ENCODE measurements around the gene CHRNA4. TPM values are rescaled to one million over a fixed set of nuclear protein-coding genes. Genes with fewer than 3 reads are reported as not detected.

Gene CHRNA4
- total and polyA plus RNA-seq, 9 of the 15 experiments (the other 6 are each of a cell fraction or from before 2014, with no cell fraction given): not detected

DNA sequence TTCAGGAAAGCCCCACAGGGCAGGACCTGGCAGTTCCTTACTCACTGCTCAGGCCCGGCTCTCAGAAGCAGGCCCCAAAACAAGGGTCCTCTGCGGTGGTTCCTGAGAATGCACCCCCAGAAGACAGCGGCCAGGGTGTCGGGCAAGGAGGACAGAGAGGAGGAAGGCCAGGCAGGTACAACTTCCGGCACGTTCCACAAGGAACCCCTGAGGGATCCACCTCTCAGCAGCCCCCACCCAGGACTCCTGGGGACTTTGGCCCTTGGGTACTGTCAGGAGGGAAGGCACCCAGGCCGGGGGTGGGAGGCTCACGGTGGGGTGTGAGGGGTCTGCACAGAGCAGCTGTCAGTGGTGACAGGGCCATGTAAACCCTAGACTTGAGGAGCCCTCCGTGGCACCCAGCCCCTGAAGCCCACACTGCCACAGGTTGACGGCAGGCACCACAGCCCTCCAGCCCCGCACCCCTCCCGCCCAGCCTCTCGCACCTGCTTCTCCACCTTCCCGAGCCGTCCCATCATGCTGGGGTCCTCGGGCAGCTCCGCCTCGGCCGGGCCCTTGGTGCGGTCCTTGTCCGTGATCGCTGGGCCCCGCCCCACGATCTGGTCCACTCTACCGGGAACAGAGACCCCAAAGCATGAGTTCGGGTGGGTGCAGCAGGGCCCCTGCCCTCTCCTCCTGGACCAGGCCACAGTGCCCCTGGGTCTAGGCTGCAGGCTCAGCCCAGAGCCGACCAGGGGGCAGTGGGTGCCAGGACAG lies 47.0 kb upstream of the CHRNA4 start (continued):
- TF ChIP-seq KAT2B (IDR thresholded peaks at IDR 0.05; ENCODE audit: low read depth, low read length) (no peak), SREBF1 (IDR thresholded peaks at IDR 0.05; ENCODE audit: borderline replicate concordance, low read depth, low read length) (no peak), ESRRA (IDR thresholded peaks at IDR 0.05; ENCODE audit: borderline replicate concordance, low read depth) (no peak), RFX7 (CRISPR knock-in tag; IDR thresholded peaks at IDR 0.05) (no peak), CHD4 (IDR thresholded peaks at IDR 0.05; ENCODE audit: insufficient read depth, insufficient replicate concordance, low read depth, low read length, poor library complexity, severe bottlenecking) (no peak), ZNF239 (CRISPR knock-in tag; IDR thresholded peaks at IDR 0.05) (no peak)

DNA sequence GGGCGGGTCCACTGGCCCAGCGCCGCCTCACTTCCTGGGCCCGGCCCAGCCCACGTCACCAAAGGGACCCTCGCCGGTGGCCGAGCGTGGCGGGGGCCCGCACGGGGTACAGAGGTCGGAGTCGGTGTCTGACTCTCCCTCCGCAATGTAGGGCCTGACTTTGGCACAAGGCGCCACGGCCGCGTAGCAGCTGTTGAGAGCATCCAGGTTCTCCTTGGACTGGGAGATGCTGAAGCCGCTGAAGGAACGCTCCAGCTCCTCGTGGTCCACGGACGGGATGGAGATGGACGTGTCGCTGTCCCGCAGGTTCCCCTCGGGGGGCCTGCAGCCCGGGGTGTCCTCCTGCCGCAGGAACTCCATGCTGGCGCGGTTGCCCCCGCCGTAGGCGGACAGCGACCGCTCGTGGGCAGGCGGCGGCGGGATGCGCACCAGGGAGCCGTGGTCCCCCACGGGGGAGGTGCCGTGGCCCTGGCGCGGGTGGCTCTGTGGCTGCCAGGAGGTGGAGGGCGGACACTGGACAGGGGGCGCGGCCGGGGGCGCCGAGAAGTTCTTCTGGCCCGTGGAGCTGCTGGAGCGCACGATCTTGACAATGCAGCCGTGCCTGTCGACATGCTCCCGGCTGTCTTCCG lies 45.6 kb upstream of the CHRNA4 start:
- DNase-seq (ENCODE audit: extremely low read depth in 1 of 4, low spot score in 3 of 4) (no peak), FAIRE-seq (no peak), ATAC-seq (no peak)
- no peak for TF ChIP-seq OTX1 (CRISPR knock-in tag; IDR thresholded peaks at IDR 0.05)
- TF ChIP-seq, protein P1, sequence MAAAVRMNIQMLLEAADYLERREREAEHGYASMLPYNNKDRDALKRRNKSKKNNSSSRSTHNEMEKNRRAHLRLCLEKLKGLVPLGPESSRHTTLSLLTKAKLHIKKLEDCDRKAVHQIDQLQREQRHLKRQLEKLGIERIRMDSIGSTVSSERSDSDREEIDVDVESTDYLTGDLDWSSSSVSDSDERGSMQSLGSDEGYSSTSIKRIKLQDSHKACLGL (CRISPR knock-in tag; IDR thresholded peaks at IDR 0.05; ENCODE audit: borderline replicate concordance, poor library complexity, severe bottlenecking): no peak
- TF ChIP-seq, protein P2, sequence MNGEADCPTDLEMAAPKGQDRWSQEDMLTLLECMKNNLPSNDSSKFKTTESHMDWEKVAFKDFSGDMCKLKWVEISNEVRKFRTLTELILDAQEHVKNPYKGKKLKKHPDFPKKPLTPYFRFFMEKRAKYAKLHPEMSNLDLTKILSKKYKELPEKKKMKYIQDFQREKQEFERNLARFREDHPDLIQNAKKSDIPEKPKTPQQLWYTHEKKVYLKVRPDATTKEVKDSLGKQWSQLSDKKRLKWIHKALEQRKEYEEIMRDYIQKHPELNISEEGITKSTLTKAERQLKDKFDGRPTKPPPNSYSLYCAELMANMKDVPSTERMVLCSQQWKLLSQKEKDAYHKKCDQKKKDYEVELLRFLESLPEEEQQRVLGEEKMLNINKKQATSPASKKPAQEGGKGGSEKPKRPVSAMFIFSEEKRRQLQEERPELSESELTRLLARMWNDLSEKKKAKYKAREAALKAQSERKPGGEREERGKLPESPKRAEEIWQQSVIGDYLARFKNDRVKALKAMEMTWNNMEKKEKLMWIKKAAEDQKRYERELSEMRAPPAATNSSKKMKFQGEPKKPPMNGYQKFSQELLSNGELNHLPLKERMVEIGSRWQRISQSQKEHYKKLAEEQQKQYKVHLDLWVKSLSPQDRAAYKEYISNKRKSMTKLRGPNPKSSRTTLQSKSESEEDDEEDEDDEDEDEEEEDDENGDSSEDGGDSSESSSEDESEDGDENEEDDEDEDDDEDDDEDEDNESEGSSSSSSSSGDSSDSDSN (IDR thresholded peaks at IDR 0.05; ENCODE audit: borderline replicate concordance in 1 of 2, low read depth in 2 of 2, low read length in 2 of 2): 0 out of 4 replicates have a peak, but pooled peaks of 1 of the 2 experiments have one; percentile 3
- no peak for TF ChIP-seq CHCHD3 (CRISPR knock-in tag; IDR thresholded peaks at IDR 0.05)
- TF ChIP-seq RB1 (IDR thresholded peaks at IDR 0.05; ENCODE audit: low read depth): no peak
- no peak overlapping the region for H3K4me3 ChIP-seq
- intact Hi-C loops (cut with micrococcal nuclease) (no loop called here), in situ Hi-C loops (cut with MboI) (no loop called here)
- no peaks in the 10 kb centered on the region for H3K36me3 ChIP-seq (ENCODE audit: control insufficient read depth, insufficient read depth, low read length)
- H3K4me2 ChIP-seq (ENCODE audit: insufficient read depth, low read length): no peak overlapping the region
- 8% methylated on average over 50 of the region's 60 CpGs for WGBS (ENCODE audit: insufficient coverage, low coverage, missing lambda C conversion rate)
- no TSS peak for BruUV-seq (replicated peaks)
- H3K9me3 ChIP-seq (replicated peaks; ENCODE audit: control insufficient read depth, insufficient read depth, low read depth, low read length): no peaks in the 10 kb centered on the region
- no peak overlapping the region for H3K27ac ChIP-seq (ENCODE audit: extremely low read depth, low read depth, low read length)
- ChIA-PET POLR2A (interaction anchor here (0.6 kb wide), 1 partner anchor 99 kb away, joined by 3 read pairs; no protein-coding TSS in a partner anchor), CTCF (ENCODE audit: low intra/inter-chr PET ratio) (no interaction called here)
- H3K4me1 ChIP-seq (replicated peaks in 1 of 2; ENCODE audit: control insufficient read depth in 2 of 2, insufficient read depth in 2 of 2, low read length in 2 of 2): peaks cover 0 to 38% of the 10 kb centered on the region in 2 experiments; a peak in 2 of 5 replicates
- peaks cover 4% of the 10 kb centered on the region; the same call in 1 of the 2 replicates for H4K20me1 ChIP-seq (replicated peaks; ENCODE audit: control insufficient read depth, insufficient read depth, low read length)
- no peak overlapping the region for H3K9ac ChIP-seq (ENCODE audit: insufficient read depth in 1 of 2, low read depth in 2 of 2, low read length in 2 of 2)
- H2AFZ ChIP-seq (ENCODE audit: low read depth, low read length): no peak overlapping the region
- H3K79me2 ChIP-seq (ENCODE audit: control insufficient read depth, insufficient read depth, low read length): no peaks in the 10 kb centered on the region
- H3K27me3 ChIP-seq (ENCODE audit: control insufficient read depth in 2 of 2, insufficient read depth in 2 of 2, low read length in 2 of 2): peaks cover 15 to 84% of the 10 kb centered on the region in 2 experiments; a peak in 4 of 5 replicates
- H3K9me1 ChIP-seq (ENCODE audit: control insufficient read depth, insufficient read depth, low read length): no peaks in the 10 kb centered on the region

All from K562 (cell line).